Fibroblast of villous mesenchyme (primary cell): ENCODE results near the gene CACNA1D. TPM values are rescaled to one million over a fixed set of nuclear protein-coding genes. Genes with fewer than 3 reads are reported as not detected.

ENCODE experiments used
- DNase-seq: peaks from one replicate; pipeline ENCODE4 v3.0.0-alpha.2; 2010; ENCODE audit warnings: low read depth
- H3K4me3 ChIP-seq: 2 replicates; pipeline ENCODE4 v1.5.1; 2011; ENCODE audit warnings: low read depth, mild to moderate bottlenecking, low read length
- CTCF ChIP-seq: IDR thresholded peaks from 2 replicates; pipeline ENCODE4 v1.5.1; 2012; ENCODE audit warnings: low read depth, mild to moderate bottlenecking, low read length; ENCODE audit not compliant: insufficient read depth
- total RNA-seq: library from RNA; depleted of rRNA; stranded (reverse); fragments of >200 nt; gene quantifications from 2 replicates; pipeline ENCODE4 v1.2.3, GENCODE V29; 2012

The CACNA1D gene
- total RNA-seq, 1 donor: not detected

GRCh38 chr3:53792866-53793265 is 298.5 kb downstream of the CACNA1D start:
- no peak overlapping the region for H3K4me3 ChIP-seq
- DNase-seq: no peak
- no peak for TF ChIP-seq CTCF

GRCh38 chr3:53794597-53794996 is 300.2 kb downstream of the CACNA1D start:
- H3K4me3 ChIP-seq: no peak overlapping the region
- TF ChIP-seq CTCF: no peak
- DNase-seq: no peak

GRCh38 chr3:53795176-53795575 is 300.8 kb downstream of the CACNA1D start:
- no peak for DNase-seq
- TF ChIP-seq CTCF: no peak
- H3K4me3 ChIP-seq: no peak overlapping the region

- DNase-seq: no peak
- H3K4me3 ChIP-seq: no peak overlapping the region
- TF ChIP-seq CTCF: no peak
These were observed 301.6 kb downstream of the CACNA1D start for GRCh38 chr3:53795789-53796560.

- H3K4me3 ChIP-seq: no peak overlapping the region
- TF ChIP-seq CTCF: no peak
- no peak for DNase-seq
These were observed 303.7 kb downstream of the CACNA1D start for GRCh38 chr3:53798144-53798543.

- no peak for DNase-seq
- H3K4me3 ChIP-seq: no peak overlapping the region
- TF ChIP-seq CTCF: no peak
These were observed 305.0 kb downstream of the CACNA1D start for GRCh38 chr3:53799338-53799865.
